Cardiac fibroblast (primary cell): ENCODE data around the gene SDSL.

Source experiments
- DNase-seq, 2 donors: peaks; one replicate each; pipeline versions ENCODE4 v3.0.0 to v3.0.0-alpha.2; 2010; ENCODE audit warnings: low read depth in 2 of 2
- H3K4me3 ChIP-seq, 2 donors: replicated peaks in 1 of 2; 1 replicate in 1 of 2; 2 replicates in 1 of 2; pipeline ENCODE4 v1.5.1; 2011; ENCODE audit warnings: low read depth in 2 of 2, low read length in 2 of 2, mild to moderate bottlenecking in 2 of 2, moderate library complexity in 1 of 2
- CTCF ChIP-seq: IDR thresholded peaks from one replicate; pipeline ENCODE4 v1.5.1; 2011; ENCODE audit warnings: low read depth, mild to moderate bottlenecking, low read length, inconsistent platforms

The SDSL gene

DNA sequence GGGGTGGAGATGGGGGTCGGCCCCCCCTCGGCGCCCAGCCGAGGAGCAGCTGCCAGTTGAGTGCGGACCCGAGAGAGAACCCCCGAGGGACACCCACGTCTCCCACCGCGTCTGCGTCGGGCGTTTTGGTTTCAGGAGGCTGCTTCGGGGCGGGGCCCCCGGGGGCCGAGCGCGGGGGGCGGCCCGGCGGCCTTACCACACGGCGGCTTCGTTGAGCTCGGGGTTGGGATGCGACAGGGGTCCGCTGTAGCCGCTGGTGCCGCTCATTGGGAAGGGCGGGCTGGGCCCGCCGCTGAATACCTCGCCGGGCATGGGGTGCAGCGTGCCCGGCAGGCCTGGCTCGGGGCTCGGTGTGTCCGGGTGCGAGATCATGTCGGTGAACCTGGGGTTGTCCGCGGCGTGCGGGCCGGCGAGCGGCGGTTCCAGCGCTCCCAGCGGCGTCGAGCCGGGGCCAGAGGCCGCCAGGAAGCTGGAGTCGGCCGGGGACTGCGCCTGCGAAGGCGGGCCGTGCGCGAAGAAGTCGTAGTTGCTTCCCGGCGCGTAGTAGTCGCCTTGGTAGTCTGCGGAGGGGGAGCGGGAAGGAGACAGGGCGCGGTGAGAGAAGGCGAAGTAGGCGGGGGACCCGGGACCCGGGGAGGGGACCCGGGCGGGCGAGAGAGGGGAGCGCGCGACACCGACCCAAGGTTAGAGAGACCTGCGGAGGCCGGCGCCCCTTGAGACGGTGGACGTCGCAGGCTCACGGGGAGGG, 41.0 kb downstream of the SDSL start:
- no peak for DNase-seq
- TF ChIP-seq CTCF = no peak
- no peak overlapping the region for H3K4me3 ChIP-seq

DNA sequence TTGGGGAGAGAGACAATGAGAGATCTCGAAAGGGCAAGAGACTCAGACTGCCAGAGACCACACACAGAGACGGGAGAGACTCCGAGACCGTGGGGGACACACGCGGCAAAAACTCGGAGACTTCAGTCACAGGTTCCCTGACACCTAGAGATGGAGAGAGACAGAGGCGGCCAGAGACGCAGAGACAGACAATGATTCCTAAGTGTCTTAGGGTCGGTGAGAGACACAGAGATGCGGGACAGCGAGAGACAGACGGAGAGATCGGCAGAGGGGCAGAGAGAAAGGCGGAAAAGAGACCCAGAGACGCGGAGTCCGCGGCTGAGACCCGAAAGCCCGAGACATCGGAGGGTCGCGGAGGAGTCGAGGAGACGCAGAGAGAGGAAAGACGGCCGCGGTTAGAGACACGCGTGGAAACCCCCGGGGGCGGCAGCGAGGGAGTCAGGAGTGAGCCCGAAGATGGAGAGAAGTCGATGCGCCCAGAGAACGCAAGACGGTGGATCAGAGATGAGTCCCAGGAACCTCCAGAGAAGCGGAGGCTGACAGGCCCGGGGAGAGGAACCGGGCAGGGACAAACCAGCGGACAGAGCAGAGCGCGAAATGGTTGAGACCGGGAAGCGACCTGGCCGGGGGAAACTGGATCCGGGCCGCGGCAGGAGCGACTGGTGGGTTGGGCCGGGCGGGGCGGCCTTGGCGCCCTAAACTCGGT, 41.7 kb downstream of the SDSL start:
- TF ChIP-seq CTCF = no peak
- no peak overlapping the region for H3K4me3 ChIP-seq
- DNase-seq = peak in 1 of 2 donors; percentile 34

GRCh38 chr12:113464452-113464775, 42.2 kb downstream of the SDSL start:
- TF ChIP-seq CTCF = no peak
- no peak overlapping the region for H3K4me3 ChIP-seq
- no peak for DNase-seq

DNA sequence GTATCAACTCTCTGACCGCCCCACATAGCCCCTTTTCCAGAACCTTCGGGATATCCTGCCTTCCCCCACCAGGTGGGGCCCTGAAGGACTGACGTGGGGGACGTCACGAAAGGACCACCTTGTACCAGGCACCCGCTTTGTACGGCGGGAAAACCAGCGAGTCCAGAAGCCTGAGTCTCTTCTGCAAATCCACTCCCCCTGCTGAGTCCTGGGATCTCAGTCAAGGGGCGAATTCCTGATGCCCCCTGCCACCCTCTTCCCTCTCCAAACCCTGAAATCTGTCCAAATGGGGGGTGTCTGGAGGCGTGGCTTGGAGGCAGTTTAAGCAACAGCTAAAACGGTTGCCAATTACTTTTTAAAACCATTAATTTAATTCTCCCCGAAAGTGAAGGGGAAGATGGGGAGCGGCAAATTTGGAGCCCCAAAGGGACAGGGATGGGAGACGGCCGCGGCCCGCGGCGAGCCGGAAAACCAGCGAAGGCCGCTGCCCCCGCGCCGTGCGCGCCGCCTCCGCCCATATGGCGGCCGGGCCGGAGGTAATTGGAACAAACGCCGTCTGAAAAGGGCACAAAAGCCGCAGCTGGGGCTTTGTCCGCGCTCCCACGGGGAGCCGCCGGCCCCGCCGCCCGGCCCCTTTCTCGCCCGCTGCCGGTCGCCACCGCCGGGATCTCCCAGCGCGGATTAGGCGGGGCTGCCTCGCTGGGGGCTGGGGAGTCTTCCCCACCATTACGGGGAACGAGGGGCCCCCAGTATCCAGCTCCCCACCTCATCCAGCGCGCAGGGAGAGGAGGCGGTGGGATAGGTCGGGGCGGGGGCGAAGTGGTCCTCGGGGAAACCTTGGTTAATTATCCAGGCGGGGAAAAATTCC, 42.9 kb downstream of the SDSL start:
- peak overlapping the region in 1 of 2 donors; percentile 24 for H3K4me3 ChIP-seq
- TF ChIP-seq CTCF = no peak
- no peak for DNase-seq

DNA sequence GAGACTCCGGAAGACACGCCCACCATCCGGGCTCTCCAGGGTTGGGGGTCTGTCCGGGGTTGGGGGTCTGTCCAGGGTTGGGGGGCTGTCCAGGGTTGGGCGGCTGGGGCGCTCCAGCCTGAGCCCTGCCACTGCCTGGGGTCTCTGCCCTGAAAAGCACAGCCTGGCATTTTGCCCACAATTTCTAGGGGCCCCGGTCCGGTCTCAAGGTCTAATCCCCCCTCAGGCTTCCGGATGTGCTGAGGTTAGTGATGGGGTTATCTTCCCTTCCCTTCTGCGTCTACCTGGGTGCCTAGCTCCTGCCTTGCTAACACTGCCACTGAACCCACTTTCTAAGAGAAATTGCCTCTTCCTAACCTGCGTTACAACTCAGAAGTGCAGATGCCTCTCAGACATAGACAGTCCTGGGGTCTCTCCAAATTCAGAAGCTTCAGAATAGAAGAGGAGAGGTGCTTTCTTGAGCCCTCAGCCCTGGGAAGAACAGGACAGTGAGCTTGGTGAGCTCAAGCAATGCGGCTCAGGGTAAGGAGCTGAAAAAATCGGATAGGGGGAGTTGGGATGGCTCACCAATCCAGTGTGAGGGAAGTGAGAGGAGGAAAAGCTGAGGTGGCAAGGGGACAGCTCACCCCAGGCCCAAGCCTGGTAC, 43.8 kb downstream of the SDSL start:
- TF ChIP-seq CTCF = no peak
- no peak overlapping the region for H3K4me3 ChIP-seq
- no peak for DNase-seq

GRCh38 chr12:113466454-113467141, 44.4 kb downstream of the SDSL start:
- DNase-seq = no peak
- TF ChIP-seq CTCF = no peak
- peak overlapping the region in 1 of 2 donors; percentile 30 for H3K4me3 ChIP-seq
